ENCODE data around the gene MS4A13. TPM values are rescaled to one million over a fixed set of nuclear protein-coding genes. Genes with fewer than 3 reads are reported as not detected.

MS4A13 gene, protein sequence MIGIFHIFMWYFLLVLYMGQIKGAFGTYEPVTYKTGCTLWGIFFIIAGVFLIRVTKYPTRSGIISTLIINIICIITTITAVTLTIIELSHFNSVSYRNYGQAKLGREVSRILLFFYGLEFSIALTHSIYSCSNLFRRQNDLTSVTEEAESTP
- total RNA-seq = not detected
- polyA plus RNA-seq = not detected

DNA sequence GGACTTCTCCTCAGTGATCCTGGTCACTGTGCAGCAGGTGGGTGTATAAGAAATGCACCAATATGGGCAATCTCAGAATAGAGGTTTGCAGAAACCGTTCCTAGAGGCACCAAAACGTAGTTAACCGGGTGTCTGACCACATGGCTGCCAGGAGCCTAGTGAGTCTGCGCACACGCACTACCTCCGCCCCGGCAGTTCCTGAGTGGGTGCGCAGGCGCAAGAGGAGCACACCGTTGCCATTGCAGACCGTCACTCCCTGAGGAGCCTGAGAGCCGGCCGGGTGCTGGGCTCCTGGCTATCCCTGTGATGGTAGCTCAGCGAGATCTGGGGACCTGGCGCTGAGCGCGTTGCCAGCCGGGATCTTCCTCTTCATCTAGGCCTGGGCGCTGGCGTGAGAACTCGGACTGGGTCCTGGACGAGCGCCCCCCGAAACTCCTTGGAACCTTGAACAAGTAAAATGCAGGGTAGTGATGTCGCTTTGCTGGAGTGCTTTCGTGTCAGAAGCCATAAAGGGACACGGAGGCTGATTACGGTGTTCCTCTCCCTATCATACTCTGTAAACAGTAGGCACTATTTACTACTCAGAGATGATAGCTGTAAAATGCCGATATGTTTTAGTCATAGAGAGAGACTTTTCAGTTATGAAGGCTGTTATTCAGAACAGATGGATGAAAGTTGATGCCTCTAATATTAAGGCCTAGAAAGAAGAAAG is at the start of gene MS4A13:
Gene MS4A13 (plus strand): TSS at position 249 of the 712 bp plus-strand sequence. CDS start 2,692 bp downstream, outside the sequence.
- H3K36me3 ChIP-seq (ENCODE audit: control insufficient read depth in 4 of 4, insufficient read depth in 3 of 4, low read depth in 1 of 4, low read length in 3 of 4) = no peaks in the 10 kb centered on the region
- no peaks in the 10 kb centered on the region for H3K9me3 ChIP-seq (ENCODE audit: control insufficient read depth in 4 of 4, low read length in 3 of 4)
- no peak within 1 kb of the TSS for H3K4me3 ChIP-seq (ENCODE audit: low read depth in 1 of 3, low read length in 3 of 3)
- 92% methylated on average over 29 of the region's 29 CpGs for WGBS
- H3K27me3 ChIP-seq (ENCODE audit: control insufficient read depth in 4 of 4, insufficient read depth in 4 of 4, low read length in 3 of 4) = no peaks in the 10 kb centered on the region
- H3K27ac ChIP-seq (ENCODE audit: low read depth in 1 of 2, low read length in 2 of 2) = no peak within 1 kb of the TSS
- no peaks in the 10 kb centered on the region for H3K4me1 ChIP-seq (ENCODE audit: control insufficient read depth in 4 of 4, insufficient read depth in 4 of 4, low read length in 3 of 4)
- no peak for DNase-seq (ENCODE audit: low spot score)
- TF ChIP-seq EGR1 (IDR thresholded peaks at IDR 0.05; ENCODE audit: low read depth in 2 of 2) (no peak), ZBTB33 (IDR thresholded peaks at IDR 0.05) (no peak), HNF4A (conservative IDR thresholded peaks at IDR 0.05) (no peak), FOXA1 (IDR thresholded peaks at IDR 0.05) (no peak), REST (IDR thresholded peaks at IDR 0.05) (no peak), FOXA2 (IDR thresholded peaks at IDR 0.05) (no peak), NR2F2 (IDR thresholded peaks at IDR 0.05) (no peak)
- no peak within 1 kb of the TSS for H3K9ac ChIP-seq (ENCODE audit: low read depth in 1 of 2, low read length in 2 of 2)

DNA sequence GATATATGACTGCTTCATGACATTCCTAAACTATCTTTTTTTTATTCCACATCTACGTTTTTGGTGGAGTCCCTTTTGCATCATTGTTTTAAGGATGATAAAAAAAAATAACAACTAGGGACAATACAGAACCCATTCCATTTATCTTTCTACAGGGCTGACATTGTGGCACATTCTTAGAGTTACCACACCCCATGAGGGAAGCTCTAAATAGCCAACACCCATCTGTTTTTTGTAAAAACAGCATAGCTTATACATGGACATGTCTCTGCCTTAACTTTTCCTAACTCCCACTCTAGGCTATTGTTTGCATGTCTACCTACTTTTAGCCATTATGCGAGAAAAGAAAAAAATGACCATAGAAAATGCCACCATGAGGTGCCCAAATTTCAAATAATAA is 46.4 kb upstream of the MS4A13 start:
- Histone ChIP-seq H3K27me3 (ENCODE audit: control insufficient read depth in 4 of 4, insufficient read depth in 4 of 4, low read length in 3 of 4) (no peaks in the 10 kb centered on the region), H3K9ac (ENCODE audit: low read depth in 1 of 2, low read length in 2 of 2) (no peak overlapping the region), H3K9me3 (ENCODE audit: control insufficient read depth in 4 of 4, low read length in 3 of 4) (no peaks in the 10 kb centered on the region), H3K36me3 (ENCODE audit: control insufficient read depth in 4 of 4, insufficient read depth in 3 of 4, low read depth in 1 of 4, low read length in 3 of 4) (no peaks in the 10 kb centered on the region), H3K4me1 (ENCODE audit: control insufficient read depth in 4 of 4, insufficient read depth in 4 of 4, low read length in 3 of 4) (no peaks in the 10 kb centered on the region), H3K4me3 (ENCODE audit: low read depth in 1 of 3, low read length in 3 of 3) (no peak overlapping the region), H3K27ac (ENCODE audit: low read depth in 1 of 2, low read length in 2 of 2) (no peak overlapping the region)
- TF ChIP-seq FOXA1 (IDR thresholded peaks at IDR 0.05) (no peak), HNF4A (conservative IDR thresholded peaks at IDR 0.05) (no peak), MAX (IDR thresholded peaks at IDR 0.05) (no peak), CTCF (IDR thresholded peaks at IDR 0.05; ENCODE audit: low read depth, low read length, missing input control) (no peak), RXRA (IDR thresholded peaks at IDR 0.05) (no peak), REST (IDR thresholded peaks at IDR 0.05) (no peak), FOXA2 (IDR thresholded peaks at IDR 0.05) (no peak), JUND (IDR thresholded peaks at IDR 0.05) (no peak), TAF1 (conservative IDR thresholded peaks at IDR 0.05) (no peak), GABPA (IDR thresholded peaks at IDR 0.05 in 1 of 2, conservative IDR thresholded peaks at IDR 0.05 in 1 of 2) (no peak), NR2F2 (IDR thresholded peaks at IDR 0.05) (no peak)
- TF ChIP-seq, protein P1, sequence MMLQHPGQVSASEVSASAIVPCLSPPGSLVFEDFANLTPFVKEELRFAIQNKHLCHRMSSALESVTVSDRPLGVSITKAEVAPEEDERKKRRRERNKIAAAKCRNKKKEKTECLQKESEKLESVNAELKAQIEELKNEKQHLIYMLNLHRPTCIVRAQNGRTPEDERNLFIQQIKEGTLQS (IDR thresholded peaks at IDR 0.05) = no peak
- no peak for DNase-seq (ENCODE audit: low spot score)
- 59% methylated on average over 2 of the region's 2 CpGs for WGBS
